Fibroblast of the aortic adventitia (primary cell): ENCODE measurements around the gene C17orf107. TPM values are rescaled to one million over a fixed set of nuclear protein-coding genes. Genes with fewer than 3 reads are reported as not detected.

Experiments
- DNase-seq: peaks from one replicate; pipeline ENCODE4 v3.0.0-alpha.2; 2010; ENCODE audit warnings: low read depth
- H3K4me3 ChIP-seq: 2 replicates; pipeline ENCODE4 v1.5.1; 2011; ENCODE audit warnings: low read depth, mild to moderate bottlenecking, control low read depth, low read length, moderate library complexity
- total RNA-seq: library from RNA; depleted of rRNA; stranded (reverse); fragments of >200 nt; gene quantifications from 2 replicates; pipeline ENCODE4 v1.2.3, GENCODE V29; 2012; ENCODE audit warnings: low replicate concordance
- TF ChIP-seq, protein P1 (sequence below): IDR thresholded peaks from 2 replicates; pipeline ENCODE4 v1.5.1; 2011; ENCODE audit warnings: mild to moderate bottlenecking, low read length, control low read depth, inconsistent platforms; ENCODE audit not compliant: insufficient read depth

C17orf107 gene
- total RNA-seq, 1 donor: 4.5 TPM

DNA sequence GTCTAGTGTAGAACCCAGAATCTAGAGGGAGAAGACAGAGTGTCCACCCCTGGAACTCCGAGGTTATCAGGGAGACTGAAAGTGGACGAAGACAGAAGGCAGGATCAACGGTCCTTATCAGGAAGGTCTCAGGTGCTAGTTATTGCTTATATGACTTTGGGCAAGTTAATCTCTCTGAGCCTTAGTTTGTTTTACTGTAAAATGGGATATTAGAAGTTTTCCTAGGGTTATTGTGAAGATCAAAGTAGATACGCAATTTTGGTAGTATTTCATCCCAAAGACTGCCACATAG, 41.9 kb downstream of the C17orf107 start:
- DNase-seq: no peak

GRCh38 chr17:4942760-4943508, 43.6 kb downstream of the C17orf107 start:
- no peak for DNase-seq
- H3K4me3 ChIP-seq: no peak overlapping the region
- TF ChIP-seq, protein P1, sequence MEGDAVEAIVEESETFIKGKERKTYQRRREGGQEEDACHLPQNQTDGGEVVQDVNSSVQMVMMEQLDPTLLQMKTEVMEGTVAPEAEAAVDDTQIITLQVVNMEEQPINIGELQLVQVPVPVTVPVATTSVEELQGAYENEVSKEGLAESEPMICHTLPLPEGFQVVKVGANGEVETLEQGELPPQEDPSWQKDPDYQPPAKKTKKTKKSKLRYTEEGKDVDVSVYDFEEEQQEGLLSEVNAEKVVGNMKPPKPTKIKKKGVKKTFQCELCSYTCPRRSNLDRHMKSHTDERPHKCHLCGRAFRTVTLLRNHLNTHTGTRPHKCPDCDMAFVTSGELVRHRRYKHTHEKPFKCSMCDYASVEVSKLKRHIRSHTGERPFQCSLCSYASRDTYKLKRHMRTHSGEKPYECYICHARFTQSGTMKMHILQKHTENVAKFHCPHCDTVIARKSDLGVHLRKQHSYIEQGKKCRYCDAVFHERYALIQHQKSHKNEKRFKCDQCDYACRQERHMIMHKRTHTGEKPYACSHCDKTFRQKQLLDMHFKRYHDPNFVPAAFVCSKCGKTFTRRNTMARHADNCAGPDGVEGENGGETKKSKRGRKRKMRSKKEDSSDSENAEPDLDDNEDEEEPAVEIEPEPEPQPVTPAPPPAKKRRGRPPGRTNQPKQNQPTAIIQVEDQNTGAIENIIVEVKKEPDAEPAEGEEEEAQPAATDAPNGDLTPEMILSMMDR: no peak

More for the DNA sequence above, 41.9 kb downstream of the C17orf107 start:
- TF ChIP-seq, protein P1: no peak
- H3K4me3 ChIP-seq: peak overlapping the region; percentile 94

DNA sequence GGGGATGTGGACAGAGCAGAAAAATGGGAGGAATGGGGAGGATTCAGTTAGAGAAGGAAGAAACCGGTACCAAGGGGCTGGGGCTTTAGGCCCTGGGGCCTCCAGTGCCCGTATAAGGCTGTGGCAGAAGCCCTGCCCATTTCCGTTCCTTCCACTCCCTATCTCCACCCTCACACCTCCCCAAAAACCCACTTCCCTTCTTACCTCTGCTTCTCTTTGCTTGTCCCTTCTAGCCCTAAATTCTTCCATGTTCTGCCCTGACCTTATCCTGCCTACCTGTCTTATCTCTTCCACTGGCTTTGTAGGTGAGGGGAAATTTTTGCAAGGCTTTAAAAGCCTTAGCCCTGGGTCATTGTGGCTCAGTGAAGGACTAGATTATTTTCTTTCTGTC, 44.8 kb downstream of the C17orf107 start:
- TF ChIP-seq, protein P1: no peak
- no peak overlapping the region for H3K4me3 ChIP-seq
- DNase-seq: no peak

GRCh38 chr17:4944554-4945175, 45.3 kb downstream of the C17orf107 start:
- TF ChIP-seq, protein P1: no peak
- H3K4me3 ChIP-seq: peak overlapping the region; percentile 1
- no peak for DNase-seq

GRCh38 chr17:4945176-4945943, 46.0 kb downstream of the C17orf107 start:
- DNase-seq: peak; percentile 92
- H3K4me3 ChIP-seq: peak overlapping the region; percentile 98
- TF ChIP-seq, protein P1: no peak

GRCh38 chr17:4945944-4946280, 46.6 kb downstream of the C17orf107 start:
- peak overlapping the region; percentile 98 for H3K4me3 ChIP-seq
- no peak for DNase-seq
- TF ChIP-seq, protein P1: no peak
